ENCODE measurements around the gene KMT5B.

GRCh38 chr11:68215087-68215445, 2.0 kb upstream of the KMT5B start:
- TF ChIP-seq CTCF (IDR thresholded peaks at IDR 0.05), result no peak
- TF ChIP-seq EP300 (IDR thresholded peaks at IDR 0.05), result no peak
- no peak for TF ChIP-seq POLR2A (IDR thresholded peaks at IDR 0.05)

Measured in gastroesophageal sphincter (tissue), 3 donors.